ENCODE data around the gene PCDHB5.
"Not testable (repeated sequence)": the region's sequence is repeated elsewhere in the genome, so short reads cannot be mapped to it uniquely, and the experiment has no call there.

The PCDHB5 gene

DNA sequence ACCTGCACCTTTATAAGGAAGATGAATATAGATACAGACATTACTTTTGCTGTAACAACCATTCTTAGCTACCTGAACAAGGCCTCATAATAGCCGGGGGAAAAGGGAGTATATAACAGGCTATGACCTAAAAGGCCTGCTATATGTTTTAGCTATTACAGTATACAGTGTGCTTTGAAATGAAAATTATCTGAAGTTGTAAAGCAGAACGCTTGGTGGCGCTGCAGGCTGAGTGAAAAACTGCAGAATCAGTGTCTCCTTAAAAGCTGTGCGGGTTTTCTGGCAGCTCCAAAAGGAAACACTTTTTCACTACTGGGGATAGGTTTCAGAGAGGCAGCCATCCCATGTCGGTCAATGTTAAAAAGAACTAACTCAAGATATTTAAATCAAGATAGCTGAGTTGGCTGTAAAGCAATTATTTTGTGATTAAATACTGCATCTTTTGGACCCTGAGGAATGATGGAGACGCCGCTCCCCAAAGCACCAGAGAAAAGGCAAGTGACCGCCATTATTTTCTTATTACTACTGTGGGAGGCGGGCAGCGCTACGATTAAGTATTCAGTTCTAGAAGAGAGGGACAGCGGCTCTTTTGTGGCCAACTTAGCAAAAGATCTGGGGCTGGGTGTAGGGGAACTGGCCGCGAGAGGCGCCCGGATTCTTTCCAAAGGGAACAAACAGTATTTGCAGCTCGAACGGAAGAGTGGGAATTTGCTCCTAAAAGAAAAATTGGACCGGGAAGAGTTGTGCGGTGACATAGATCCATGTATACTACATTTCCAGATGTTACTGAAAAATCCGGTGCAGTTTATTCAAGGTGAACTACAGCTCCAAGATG lies 20.8 kb downstream of the PCDHB5 start:
- DNase-seq = no peak

GRCh38 chr5:141157356-141157755 lies 22.4 kb downstream of the PCDHB5 start:
- DNase-seq = not testable (repeated sequence)

DNA sequence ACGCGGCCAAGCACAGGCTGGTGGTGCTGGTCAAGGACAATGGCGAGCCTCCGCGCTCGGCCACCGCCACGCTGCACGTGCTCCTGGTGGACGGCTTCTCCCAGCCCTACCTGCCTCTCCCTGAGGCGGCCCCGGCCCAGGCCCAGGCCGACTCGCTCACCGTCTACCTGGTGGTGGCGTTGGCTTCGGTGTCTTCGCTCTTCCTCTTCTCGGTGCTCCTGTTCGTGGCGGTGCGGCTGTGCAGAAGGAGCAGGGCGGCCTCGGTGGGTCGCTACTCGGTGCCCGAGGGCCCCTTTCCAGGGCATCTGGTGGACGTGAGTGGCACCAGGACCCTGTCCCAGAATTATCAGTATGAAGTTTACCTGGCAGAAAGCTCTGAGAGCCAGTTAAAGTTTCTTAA lies 22.9 kb downstream of the PCDHB5 start:
- not testable (repeated sequence) for DNase-seq

DNA sequence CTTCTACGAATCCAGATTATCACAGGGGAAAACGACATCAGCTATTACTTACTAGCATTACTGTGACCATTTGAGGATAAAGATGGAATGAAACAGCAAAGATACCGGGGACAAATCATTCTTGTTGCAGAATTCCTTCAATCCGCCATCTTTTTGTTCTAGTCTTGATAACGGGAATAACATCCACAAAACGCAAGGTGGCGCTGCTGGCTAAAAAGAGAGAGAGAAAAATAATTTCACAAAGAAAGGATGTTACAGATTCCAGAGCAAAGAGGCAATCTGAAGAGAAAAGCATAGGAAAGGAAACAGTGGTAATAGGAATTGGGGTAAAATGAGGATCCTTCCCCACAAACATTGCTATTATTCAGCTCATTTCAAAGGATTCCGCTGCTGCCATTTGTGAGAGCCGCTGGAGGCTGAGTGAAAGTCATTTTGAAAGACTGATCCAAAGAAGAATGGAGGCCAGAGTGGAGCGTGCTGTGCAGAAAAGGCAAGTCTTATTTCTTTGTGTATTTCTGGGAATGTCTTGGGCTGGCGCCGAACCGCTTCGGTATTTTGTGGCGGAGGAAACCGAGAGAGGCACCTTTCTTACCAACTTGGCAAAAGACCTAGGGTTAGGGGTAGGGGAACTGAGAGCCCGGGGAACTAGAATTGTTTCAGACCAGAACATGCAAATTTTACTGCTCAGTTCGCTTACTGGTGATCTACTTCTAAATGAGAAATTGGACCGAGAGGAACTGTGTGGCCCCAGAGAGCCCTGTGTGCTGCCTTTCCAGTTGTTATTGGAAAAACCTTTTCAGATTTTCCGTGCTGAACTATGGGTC lies 37.6 kb downstream of the PCDHB5 start, which contains the start of gene PCDHB7:
PCDHB7 (plus strand) TSS at position 264 of the 824 bp plus-strand sequence; CDS start at position 456, 192 bp downstream.
- peak; percentile 35 for DNase-seq

GRCh38 chr5:141174291-141175104 lies 39.5 kb downstream of the PCDHB5 start:
- DNase-seq = not testable (repeated sequence)

- no peak for DNase-seq
These were observed 40.9 kb downstream of the PCDHB5 start for GRCh38 chr5:141175933-141176332.

- peak; percentile 23 for DNase-seq
These were observed 42.7 kb downstream of the PCDHB5 start, which contains the start of gene PCDHB8 for GRCh38 chr5:141177577-141178191. PCDHB8 (plus strand) TSS chr5:141177790; CDS start chr5:141178035, 245 bp downstream.

- DNase-seq = not testable (repeated sequence)
These were observed 44.4 kb downstream of the PCDHB5 start for GRCh38 chr5:141179371-141179770.

DNA sequence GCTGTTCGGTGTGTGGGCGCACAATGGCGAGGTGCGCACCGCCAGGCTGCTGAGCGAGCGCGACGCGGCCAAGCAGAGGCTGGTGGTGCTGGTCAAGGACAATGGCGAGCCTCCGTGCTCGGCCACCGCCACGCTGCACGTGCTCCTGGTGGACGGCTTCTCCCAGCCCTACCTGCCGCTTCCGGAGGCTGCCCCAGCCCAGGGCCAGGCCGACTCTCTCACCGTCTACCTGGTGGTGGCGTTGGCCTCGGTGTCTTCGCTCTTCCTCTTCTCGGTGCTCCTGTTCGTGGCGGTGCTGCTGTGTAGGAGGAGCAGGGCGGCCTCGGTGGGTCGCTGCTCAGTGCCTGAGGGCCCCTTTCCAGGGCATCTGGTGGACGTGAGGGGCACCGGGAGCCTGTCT lies 44.9 kb downstream of the PCDHB5 start:
- DNase-seq = not testable (repeated sequence)

DNA sequence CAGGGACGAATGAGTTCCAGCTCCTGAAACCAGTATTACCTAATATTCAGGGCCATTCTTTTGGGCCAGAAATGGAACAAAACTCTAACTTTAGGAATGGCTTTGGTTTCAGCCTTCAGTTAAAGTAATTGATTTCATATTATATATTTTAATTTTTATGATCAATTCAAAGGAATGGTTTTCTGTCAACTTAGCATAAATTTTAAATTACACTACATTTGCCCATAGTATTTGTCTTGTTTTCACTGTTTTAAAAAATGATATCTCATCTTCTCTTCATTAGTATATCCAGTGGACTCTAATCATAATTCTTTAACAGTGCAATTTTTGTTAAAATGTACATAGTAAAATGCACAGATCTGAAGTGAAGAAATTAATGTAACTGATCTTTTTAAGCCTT lies 45.3 kb downstream of the PCDHB5 start:
- no peak for DNase-seq

- DNase-seq = peak; percentile 24
These were observed 47.2 kb downstream of the PCDHB5 start, which contains the start of gene PCDHB16 for GRCh38 chr5:141182248-141182647. PCDHB16 (plus strand) TSS chr5:141182387; CDS start chr5:141182560, 173 bp downstream.

- not testable (repeated sequence) for DNase-seq
These were observed 49.3 kb downstream of the PCDHB5 start for GRCh38 chr5:141184117-141184855.

GRCh38 chr5:141186897-141187512 lies 52.0 kb downstream of the PCDHB5 start, which contains the start of gene PCDHB9:
PCDHB9 (plus strand) TSS chr5:141187161; CDS start chr5:141187319, 158 bp downstream.
- DNase-seq = peak; percentile 27
